Inflammatory macrophage treated with lipopolysaccharide for 4 hours (primary cell): Measurements from ENCODE around the gene TAF3.
A peak's percentile ranks its signal among the peaks of the same experiment; 100 is the strongest.

Experiments
- DNase-seq: peaks from one replicate; pipeline ENCODE4 v3.0.0-alpha.2; 2020

TAF3 gene

GRCh38 chr10:8049865-8050555 lies 231.7 kb downstream of the TAF3 start:
- DNase-seq: no peak

GRCh38 chr10:8050556-8051108 lies 232.3 kb downstream of the TAF3 start:
- no peak for DNase-seq

- no peak for DNase-seq
These were observed 233.0 kb downstream of the TAF3 start for GRCh38 chr10:8051109-8051821.

GRCh38 chr10:8051851-8052257 lies 233.5 kb downstream of the TAF3 start:
- DNase-seq: no peak

GRCh38 chr10:8052341-8052955 lies 234.1 kb downstream of the TAF3 start:
- DNase-seq: no peak

GRCh38 chr10:8052956-8053445 lies 234.7 kb downstream of the TAF3 start:
- DNase-seq: no peak

- DNase-seq: peak; percentile 91
These were observed 235.3 kb downstream of the TAF3 start for GRCh38 chr10:8053446-8054243.

GRCh38 chr10:8054244-8054493 lies 235.9 kb downstream of the TAF3 start:
- DNase-seq: no peak

- peak; percentile 66 for DNase-seq
These were observed 236.4 kb downstream of the TAF3 start, which contains the start of gene GATA3 for GRCh38 chr10:8054494-8055407. GATA3 (plus strand) TSS chr10:8054688; CDS start chr10:8055656, 968 bp downstream.

GRCh38 chr10:8055420-8056349 lies 237.4 kb downstream of the TAF3 start:
- DNase-seq: peak; percentile 22

GRCh38 chr10:8056378-8056777 lies 238.1 kb downstream of the TAF3 start:
- no peak for DNase-seq

GRCh38 chr10:8056871-8057331 lies 238.6 kb downstream of the TAF3 start:
- peak; percentile 24 for DNase-seq

- no peak for DNase-seq
These were observed 239.4 kb downstream of the TAF3 start for GRCh38 chr10:8057636-8058273.

- DNase-seq: no peak
These were observed 240.2 kb downstream of the TAF3 start for GRCh38 chr10:8058274-8059111.

- DNase-seq: no peak
These were observed 241.1 kb downstream of the TAF3 start for GRCh38 chr10:8059191-8059936.

- no peak for DNase-seq
These were observed 241.9 kb downstream of the TAF3 start for GRCh38 chr10:8060010-8060703.

- DNase-seq: no peak
These were observed 242.4 kb downstream of the TAF3 start for GRCh38 chr10:8060704-8061121.
